Colon (tissue), 2 donors: ENCODE results near the gene PRTN3.
"Not testable (repeated sequence)": the region's sequence is repeated elsewhere in the genome, so short reads cannot be mapped to it uniquely, and the experiment has no call there.

Experiments used
- FAIRE-seq: peaks from 2 replicates; lab custom pipeline; 2012; peaks lifted over from hg19 to GRCh38; lab: Jason Lieb, UNC
- donor health status: control.
- donor health status: control.

Gene PRTN3

GRCh38 chr19:845707-846521 lies 5.1 kb downstream of the PRTN3 start:
- no peak for FAIRE-seq

- FAIRE-seq: no peak
Observed at GRCh38 chr19:848386-848921, 7.7 kb downstream of the PRTN3 start.

DNA sequence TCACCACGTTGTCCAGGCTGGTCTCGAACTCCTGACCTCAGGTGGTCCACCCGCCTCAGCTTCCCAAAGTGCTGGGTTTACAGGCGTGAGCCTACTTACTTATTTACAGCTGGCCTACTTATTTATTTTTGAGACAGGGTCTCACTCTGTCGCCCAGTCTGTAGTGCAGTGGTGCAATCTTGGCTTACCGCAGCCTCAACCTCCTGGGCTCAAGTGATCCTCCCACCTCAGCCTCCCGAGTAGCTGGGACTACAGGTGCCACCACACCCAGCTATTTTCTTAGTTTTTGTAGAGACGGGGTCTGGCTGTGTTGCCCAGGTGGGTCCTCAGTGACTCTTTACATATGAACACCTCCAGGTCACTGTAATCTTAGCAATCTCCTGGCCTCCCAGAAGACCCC lies 8.4 kb downstream of the PRTN3 start:
- not testable (repeated sequence) for FAIRE-seq

DNA sequence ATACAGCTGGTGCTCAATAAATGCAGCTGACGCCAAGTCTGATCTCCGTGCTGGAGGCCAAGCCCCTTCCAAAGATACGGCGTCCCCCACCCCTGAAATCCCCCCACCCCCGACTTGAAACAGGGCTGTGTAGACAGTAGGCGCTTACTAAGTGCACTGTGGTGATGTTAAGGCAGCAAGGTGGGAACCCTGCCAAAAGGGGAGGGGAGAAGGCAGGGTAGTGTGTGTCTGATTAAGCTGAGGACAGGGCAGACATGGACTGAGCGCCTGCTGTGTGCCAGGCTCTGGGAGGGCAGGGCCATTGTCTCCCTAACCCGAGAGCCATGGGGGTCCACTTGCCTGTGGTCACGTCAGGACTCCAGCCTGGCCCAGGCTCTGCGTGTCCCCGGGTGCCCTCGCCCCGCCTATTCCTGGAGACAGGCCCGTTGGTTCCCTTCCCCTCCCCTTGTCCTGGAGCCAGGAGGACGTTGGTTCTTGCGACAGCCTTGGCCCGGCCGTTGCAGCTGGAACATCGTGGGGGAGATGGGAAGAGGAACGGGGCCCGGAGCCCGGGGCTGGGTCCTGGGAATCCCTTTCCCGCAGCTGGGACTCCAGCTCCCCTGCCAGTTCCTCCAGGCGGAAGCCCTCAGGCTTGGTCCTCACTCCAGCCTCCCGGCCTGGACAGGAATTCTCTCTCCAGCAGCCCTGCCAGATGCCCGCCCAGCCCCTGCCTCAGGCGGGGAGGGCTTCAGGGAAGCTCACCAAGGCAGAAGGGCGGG lies 9.6 kb downstream of the PRTN3 start:
- no peak for FAIRE-seq

- FAIRE-seq: no peak
Observed at GRCh38 chr19:850979-851335, 10.2 kb downstream of the PRTN3 start.

- no peak for FAIRE-seq
Observed at GRCh38 chr19:852136-853013, 11.6 kb downstream of the PRTN3 start, which contains the start of gene ELANE. TSS of gene ELANE (plus strand) at chr19:852303. CDS start at chr19:852329, 26 bp downstream.

DNA sequence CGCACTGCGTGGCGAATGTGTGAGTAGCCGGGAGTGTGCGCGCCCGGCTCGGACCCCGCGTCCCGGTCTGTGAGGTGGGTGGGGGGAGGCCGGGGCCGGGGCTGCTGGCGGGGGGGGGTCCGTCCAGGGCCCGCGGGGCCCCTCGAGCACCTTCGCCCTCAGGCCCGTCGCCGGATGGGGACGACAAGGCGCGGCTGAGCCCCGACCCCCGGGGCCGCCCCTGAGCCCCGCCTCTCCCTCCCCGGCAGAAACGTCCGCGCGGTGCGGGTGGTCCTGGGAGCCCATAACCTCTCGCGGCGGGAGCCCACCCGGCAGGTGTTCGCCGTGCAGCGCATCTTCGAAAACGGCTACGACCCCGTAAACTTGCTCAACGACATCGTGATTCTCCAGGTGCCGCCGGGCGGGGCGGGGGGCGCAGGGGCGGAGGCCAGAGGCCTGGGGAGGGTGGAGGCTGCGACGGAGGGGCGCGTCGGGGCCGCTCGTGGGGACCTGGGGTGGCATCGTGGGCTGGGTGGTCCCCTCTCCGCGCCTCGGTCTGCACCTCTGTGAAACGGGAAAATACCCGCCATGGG lies 12.3 kb downstream of the PRTN3 start:
- no peak for FAIRE-seq

DNA sequence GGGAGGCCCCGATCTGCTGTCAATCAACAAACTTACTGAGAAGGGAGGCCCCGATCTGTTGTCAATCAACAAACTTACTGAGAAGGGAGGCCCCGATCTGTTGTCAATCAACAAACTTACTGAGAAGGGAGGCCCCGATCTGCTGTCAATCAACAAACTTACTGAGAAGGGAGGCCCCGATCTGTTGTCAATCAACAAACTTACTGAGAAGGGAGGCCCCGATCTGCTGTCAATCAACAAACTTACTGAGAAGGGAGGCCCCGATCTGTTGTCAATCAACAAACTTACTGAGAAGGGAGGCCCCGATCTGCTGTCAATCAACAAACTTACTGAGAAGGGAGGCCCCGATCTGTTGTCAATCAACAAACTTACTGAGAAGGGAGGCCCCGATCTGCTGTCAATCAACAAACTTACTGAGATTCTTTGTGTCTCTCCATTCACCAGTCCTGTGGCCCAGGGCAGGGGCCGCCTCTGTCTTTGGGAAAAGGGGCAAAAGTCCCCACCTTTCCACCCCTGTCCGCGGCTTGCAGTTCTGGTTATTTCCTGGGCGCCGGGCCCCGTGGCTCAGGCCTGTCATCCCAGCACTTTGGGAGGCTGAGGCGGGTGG lies 12.9 kb downstream of the PRTN3 start:
- FAIRE-seq: not testable (repeated sequence)

DNA sequence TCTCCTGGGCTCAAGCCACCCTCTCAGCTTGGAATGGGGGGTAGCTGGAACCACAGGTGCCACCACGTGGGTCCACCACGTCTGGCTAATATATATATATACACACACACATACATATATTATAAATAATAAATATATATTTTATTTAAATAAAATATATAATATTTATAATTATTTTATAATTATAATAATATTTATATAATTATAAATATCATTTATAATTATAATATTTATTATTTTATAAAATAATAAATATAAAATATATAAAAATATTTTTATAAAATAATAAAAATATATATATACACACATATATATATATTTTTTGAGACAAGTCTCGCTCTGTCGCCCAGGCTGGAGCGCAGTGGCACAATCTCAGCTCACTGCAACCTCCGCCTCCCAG lies 13.8 kb downstream of the PRTN3 start:
- peak; percentile 83 for FAIRE-seq

- FAIRE-seq: no peak
Observed at GRCh38 chr19:855142-855541, 14.3 kb downstream of the PRTN3 start.

- FAIRE-seq: no peak
Observed at GRCh38 chr19:855566-856120, 14.8 kb downstream of the PRTN3 start.

GRCh38 chr19:858284-858683 lies 17.5 kb downstream of the PRTN3 start:
- FAIRE-seq: no peak

- FAIRE-seq: no peak
Observed at GRCh38 chr19:858868-859843, 18.4 kb downstream of the PRTN3 start, which contains the start of gene CFD. TSS of gene CFD (plus strand) at chr19:859664. CDS start at chr19:859690, 26 bp downstream.

GRCh38 chr19:861141-861755 lies 20.4 kb downstream of the PRTN3 start:
- no peak for FAIRE-seq

- FAIRE-seq: no peak
Observed at GRCh38 chr19:861756-862580, 21.2 kb downstream of the PRTN3 start.

DNA sequence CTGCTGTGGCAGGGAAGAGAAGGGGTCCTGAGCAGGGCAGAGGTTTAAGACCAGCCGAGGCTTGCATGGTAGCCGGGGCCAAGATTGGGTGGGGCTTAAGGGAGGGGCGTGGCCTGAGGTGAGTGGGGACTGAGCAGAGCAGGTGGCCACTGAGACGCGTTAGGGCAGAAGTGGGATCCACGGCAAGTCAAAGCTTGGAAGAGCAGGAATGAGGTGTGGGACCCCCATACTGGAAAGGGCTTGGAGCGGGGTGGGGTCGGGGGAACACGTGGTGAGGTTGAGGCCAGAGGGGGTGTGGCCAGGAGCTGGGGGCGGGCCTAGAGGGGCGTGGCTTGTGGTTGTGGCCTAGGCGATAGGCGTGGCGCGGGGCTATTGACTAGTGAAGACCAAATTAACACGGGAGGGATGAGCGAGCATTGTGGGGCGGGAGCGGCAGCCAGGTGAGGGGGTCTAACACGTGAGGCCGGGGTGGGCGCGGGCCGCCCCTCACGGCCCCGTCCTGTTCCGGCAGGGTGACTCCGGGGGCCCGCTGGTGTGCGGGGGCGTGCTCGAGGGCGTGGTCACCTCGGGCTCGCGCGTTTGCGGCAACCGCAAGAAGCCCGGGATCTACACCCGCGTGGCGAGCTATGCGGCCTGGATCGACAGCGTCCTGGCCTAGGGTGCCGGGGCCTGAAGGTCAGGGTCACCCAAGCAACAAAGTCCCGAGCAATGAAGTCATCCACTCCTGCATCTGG lies 21.9 kb downstream of the PRTN3 start:
- no peak for FAIRE-seq

DNA sequence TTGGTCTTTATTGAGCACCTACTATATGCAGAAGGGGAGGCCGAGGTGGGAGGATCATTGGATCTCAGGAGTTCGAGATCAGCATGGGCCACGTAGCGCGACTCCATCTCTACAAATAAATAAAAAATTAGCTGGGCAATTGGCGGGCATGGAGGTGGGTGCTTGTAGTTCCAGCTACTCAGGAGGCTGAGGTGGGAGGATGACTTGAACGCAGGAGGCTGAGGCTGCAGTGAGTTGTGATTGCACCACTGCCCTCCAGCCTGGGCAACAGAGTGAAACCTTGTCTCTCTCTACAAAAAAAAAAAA lies 22.5 kb downstream of the PRTN3 start:
- FAIRE-seq: no peak

DNA sequence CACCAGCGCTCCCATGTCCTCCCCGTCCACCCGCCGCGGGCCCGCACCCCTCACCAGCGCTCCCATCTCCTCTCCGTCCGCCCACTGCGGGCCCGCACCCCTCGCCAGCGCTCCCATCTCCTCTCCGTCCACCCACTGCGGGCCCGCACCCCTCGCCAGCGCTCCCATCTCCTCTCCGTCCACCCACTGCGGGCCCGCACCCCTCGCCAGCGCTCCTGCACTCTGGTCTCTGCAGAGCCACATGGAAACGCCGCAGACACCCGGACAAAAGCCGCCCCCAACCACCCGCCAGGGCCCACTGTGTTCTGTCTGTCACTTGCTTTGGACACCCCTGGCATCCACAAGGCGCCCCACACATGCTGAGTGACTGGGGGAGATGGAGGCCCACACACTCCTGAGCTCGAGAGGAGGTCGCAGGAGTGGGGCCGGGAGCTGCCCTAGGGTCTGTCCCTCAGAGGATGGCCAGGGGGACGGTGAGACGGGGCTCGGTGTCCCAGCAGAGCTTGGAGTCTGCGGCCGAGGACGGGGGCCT lies 26.0 kb downstream of the PRTN3 start:
- FAIRE-seq: no peak
